CD4-positive, alpha-beta T cell (primary cell): ENCODE results near the gene PCSK2. TPM values are rescaled to one million over a fixed set of nuclear protein-coding genes. Genes with fewer than 3 reads are reported as not detected.

Experiments
- ATAC-seq: fragments of 200-7000 bp; cut with Tn5 transposase; one replicate; pipeline ENCODE4 v1.10.0; 2022; ENCODE audit warnings: mild to moderate bottlenecking; ENCODE audit not compliant: poor library complexity
- CTCF ChIA-PET: fragments of 350-600 bp; sonication (Branson Sonifier 250); formaldehyde crosslinking; loops from one replicate; lab custom pipeline; 2021; ENCODE audit warnings: antibody characterized with exemption, inconsistent platforms; lab: Charles Lee
- POLR2A ChIA-PET: fragments of 350-600 bp; sonication (Branson Sonifier 250); formaldehyde crosslinking; loops from one replicate; lab custom pipeline; 2021; ENCODE audit warnings: antibody characterized with exemption, inconsistent platforms; lab: Charles Lee
- DNase-seq, 14 experiments: peaks; one replicate each; pipeline ENCODE4 v3.0.0-alpha.2; 2013 to 2020; ENCODE audit warnings: mixed read lengths in 2 of 14
- H3K27ac ChIP-seq, 2 donors: one replicate each; pipeline versions ENCODE4 v1.5.1 to v1.7.0; 2013; ENCODE audit warnings: low read length in 2 of 2, low read depth in 1 of 2, mild to moderate bottlenecking in 1 of 2
- H3K27me3 ChIP-seq, 2 experiments: 1 replicate in 1 of 2; 2 replicates in 1 of 2; pipeline versions ENCODE4 v1.6.1 to v1.7.0; 2013; ENCODE audit warnings: low read length in 2 of 2, control low read depth in 1 of 2, mild to moderate bottlenecking in 1 of 2, moderate library complexity in 1 of 2; ENCODE audit not compliant: insufficient read depth in 2 of 2, control insufficient read depth in 1 of 2
- H3K36me3 ChIP-seq: one replicate; pipeline ENCODE4 v1.6.1; 2013; ENCODE audit warnings: low read length, control low read depth; ENCODE audit not compliant: insufficient read depth
- H3K4me1 ChIP-seq: one replicate; pipeline ENCODE4 v1.6.1; 2013; ENCODE audit warnings: low read length, control low read depth; ENCODE audit not compliant: insufficient read depth
- H3K4me3 ChIP-seq: one replicate; pipeline ENCODE4 v1.5.1; 2013; ENCODE audit warnings: mild to moderate bottlenecking, low read length, moderate library complexity
- H3K9me3 ChIP-seq, 2 experiments: 1 replicate in 1 of 2; 2 replicates in 1 of 2; pipeline versions ENCODE4 v1.6.1 to v1.7.0; 2013; ENCODE audit warnings: low read length in 2 of 2, mild to moderate bottlenecking in 2 of 2, control low read depth in 1 of 2, moderate library complexity in 1 of 2; ENCODE audit not compliant: control insufficient read depth in 1 of 2, insufficient read depth in 1 of 2
- H3K27ac Mint-ChIP-seq: one replicate; pipeline ENCODE4 v1.8.0; 2020; ENCODE audit warnings: mixed read lengths
- H3K27me3 Mint-ChIP-seq: one replicate; pipeline ENCODE4 v1.8.0; 2021; ENCODE audit warnings: mixed read lengths
- H3K36me3 Mint-ChIP-seq: one replicate; pipeline ENCODE4 v1.8.0; 2021; ENCODE audit warnings: low read depth, mixed read lengths
- H3K4me1 Mint-ChIP-seq: one replicate; pipeline ENCODE4 v1.8.0; 2021; ENCODE audit warnings: low read depth, mixed read lengths
- H3K4me3 Mint-ChIP-seq: one replicate; pipeline ENCODE4 v1.8.0; 2020; ENCODE audit warnings: mild to moderate bottlenecking, mixed read lengths
- H3K9me3 Mint-ChIP-seq: one replicate; pipeline ENCODE4 v1.8.0; 2020; ENCODE audit warnings: mixed read lengths
- intact Hi-C, 2 experiments: fragments of 100-400 bp; cut with DNase I in 1 of 2; cut with micrococcal nuclease in 1 of 2; formaldehyde crosslinking; loops; one replicate each; pipeline versions ENCODE4 v1.15.1 to v1.9.0; 2023 to 2025; cut with DNase I, micrococcal nuclease
- total RNA-seq, 174 experiments: library from RNA in 2 of 174; stranded (reverse) in 2 of 174; gene quantifications; one replicate each; pipeline ENCODE4 v1.2.3 and lab custom pipeline; 2021 to 2026
- TF ChIP-seq, protein P1 (sequence below): fragments of 200-600 bp; IDR thresholded peaks from one replicate; pipeline ENCODE4 v1.8.0; 2022; ENCODE audit warnings: antibody characterized with exemption, mild to moderate bottlenecking

The PCSK2 gene
- total RNA-seq, 2 experiments from 2014 or later = not detected

DNA sequence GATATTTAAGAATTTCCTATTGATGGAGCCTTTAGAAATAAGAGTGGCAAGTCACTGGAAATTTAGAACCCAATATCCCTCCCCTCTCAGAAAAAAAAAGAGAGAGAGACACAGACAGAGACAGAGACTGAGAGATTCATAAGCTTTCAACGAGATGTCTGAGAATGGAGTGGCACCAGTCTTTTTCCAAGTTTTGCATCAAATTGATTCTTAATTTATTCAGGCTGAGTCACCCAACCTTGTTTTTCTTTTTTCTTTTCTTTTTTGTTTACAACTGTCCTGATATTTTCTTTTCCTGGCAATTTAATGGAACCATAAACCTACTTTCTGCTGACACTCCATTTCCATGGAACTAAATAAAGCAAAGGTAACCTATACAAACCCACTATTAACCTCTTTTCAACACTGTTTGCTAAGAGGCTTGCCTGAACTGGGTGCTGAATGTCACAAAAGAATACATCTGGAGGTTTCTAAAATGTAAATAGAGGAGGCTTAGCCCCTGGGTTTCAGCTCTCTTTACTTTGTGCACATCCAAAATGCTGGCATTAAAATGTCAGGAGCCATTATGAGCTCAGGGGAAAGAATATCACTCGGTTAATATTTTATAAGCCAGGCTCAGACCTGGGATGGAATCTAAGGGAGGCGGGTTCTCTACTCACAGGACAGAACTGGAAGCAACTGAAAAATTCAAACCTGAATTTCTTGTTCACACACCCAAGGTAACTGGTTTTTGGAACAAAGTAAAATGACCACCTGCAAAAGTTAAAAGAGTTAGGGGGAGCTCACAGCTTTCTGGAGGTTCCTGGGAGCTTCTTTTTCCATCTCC, 203.5 kb downstream of the PCSK2 start:
- no peaks in the 10 kb centered on the region for H3K9me3 Mint-ChIP-seq
- no peak overlapping the region for H3K4me3 Mint-ChIP-seq
- Histone ChIP-seq H3K4me3 (no peak overlapping the region), H3K9me3 (no peaks in the 10 kb centered on the region), H3K27ac (no peak overlapping the region), H3K27me3 (peaks cover 2 to 7% of the 10 kb centered on the region in 2 experiments), H3K36me3 (no peaks in the 10 kb centered on the region), H3K4me1 (no peaks in the 10 kb centered on the region)
- DNase-seq (no peak), ATAC-seq (no peak)
- H3K4me1 Mint-ChIP-seq = no peaks in the 10 kb centered on the region
- H3K36me3 Mint-ChIP-seq = no peaks in the 10 kb centered on the region
- POLR2A ChIA-PET = no interaction called here
- intact Hi-C loops = loop anchor here in 1 of 2 experiments (2.0 kb wide), 1 partner anchor 628 kb away; no protein-coding TSS in a partner anchor
- CTCF ChIA-PET = no interaction called here
- peaks cover 23% of the 10 kb centered on the region for H3K27me3 Mint-ChIP-seq
- TF ChIP-seq, protein P1, sequence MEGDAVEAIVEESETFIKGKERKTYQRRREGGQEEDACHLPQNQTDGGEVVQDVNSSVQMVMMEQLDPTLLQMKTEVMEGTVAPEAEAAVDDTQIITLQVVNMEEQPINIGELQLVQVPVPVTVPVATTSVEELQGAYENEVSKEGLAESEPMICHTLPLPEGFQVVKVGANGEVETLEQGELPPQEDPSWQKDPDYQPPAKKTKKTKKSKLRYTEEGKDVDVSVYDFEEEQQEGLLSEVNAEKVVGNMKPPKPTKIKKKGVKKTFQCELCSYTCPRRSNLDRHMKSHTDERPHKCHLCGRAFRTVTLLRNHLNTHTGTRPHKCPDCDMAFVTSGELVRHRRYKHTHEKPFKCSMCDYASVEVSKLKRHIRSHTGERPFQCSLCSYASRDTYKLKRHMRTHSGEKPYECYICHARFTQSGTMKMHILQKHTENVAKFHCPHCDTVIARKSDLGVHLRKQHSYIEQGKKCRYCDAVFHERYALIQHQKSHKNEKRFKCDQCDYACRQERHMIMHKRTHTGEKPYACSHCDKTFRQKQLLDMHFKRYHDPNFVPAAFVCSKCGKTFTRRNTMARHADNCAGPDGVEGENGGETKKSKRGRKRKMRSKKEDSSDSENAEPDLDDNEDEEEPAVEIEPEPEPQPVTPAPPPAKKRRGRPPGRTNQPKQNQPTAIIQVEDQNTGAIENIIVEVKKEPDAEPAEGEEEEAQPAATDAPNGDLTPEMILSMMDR = no peak
- no peak overlapping the region for H3K27ac Mint-ChIP-seq

DNA sequence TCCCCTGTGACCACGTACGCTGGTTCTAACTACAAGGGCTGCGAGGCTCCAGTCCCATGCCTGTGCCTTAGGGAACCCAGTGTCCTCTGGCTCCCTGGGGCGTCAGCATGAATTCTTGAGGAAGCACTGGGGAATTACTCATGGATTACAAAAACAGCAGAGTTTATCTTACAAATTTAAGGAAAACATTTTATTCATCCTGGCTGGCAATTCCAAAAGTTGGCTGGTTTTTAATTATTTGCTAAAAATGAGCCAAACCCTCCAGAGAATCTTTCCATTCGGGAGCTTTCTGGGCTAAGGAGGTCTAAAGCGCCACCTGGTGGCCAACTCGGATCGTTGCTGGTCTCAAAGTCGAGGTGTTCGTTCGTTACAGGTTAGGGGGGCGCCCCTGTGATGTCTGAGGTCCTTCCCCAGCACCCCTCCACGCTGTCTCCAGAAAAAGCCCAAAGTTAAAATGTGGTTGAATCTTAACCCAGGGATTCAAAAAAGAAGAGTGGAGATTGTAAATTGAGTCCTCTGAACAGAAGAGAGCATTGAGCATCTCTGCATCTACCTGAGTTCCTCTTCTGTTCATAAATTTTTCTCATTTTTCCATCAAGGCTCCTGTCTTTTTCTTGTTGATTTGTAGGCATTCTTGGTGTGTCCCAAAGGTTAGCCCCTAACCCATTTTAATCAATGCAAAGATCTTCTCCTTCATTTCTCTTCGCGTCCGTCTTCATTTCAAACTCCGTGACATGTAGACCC, 205.0 kb downstream of the PCSK2 start:
- no peaks in the 10 kb centered on the region for H3K4me1 Mint-ChIP-seq
- Histone ChIP-seq H3K36me3 (no peaks in the 10 kb centered on the region), H3K27ac (no peak overlapping the region), H3K4me1 (no peaks in the 10 kb centered on the region), H3K4me3 (no peak overlapping the region), H3K9me3 (no peaks in the 10 kb centered on the region), H3K27me3 (peaks cover 0 to 7% of the 10 kb centered on the region in 2 experiments)
- no peak overlapping the region for H3K4me3 Mint-ChIP-seq
- H3K27ac Mint-ChIP-seq = no peak overlapping the region
- no peaks in the 10 kb centered on the region for H3K36me3 Mint-ChIP-seq
- TF ChIP-seq, protein P1 = peak; percentile 81
- DNase-seq = peak in 13 of 14 experiments; percentile 7 to 67 (median 27)
- intact Hi-C loops = loop anchor here in 1 of 2 experiments (2.0 kb wide), 1 partner anchor 629 kb away; no protein-coding TSS in a partner anchor
- ChIA-PET CTCF (interaction anchor here (0.6 to 1.4 kb wide), 6 partner anchors 8 to 629 kb away, joined by 3 read pairs; no protein-coding TSS in a partner anchor), POLR2A (no interaction called here)
- H3K9me3 Mint-ChIP-seq = no peaks in the 10 kb centered on the region
- no peak for ATAC-seq
- peaks cover 23% of the 10 kb centered on the region for H3K27me3 Mint-ChIP-seq

DNA sequence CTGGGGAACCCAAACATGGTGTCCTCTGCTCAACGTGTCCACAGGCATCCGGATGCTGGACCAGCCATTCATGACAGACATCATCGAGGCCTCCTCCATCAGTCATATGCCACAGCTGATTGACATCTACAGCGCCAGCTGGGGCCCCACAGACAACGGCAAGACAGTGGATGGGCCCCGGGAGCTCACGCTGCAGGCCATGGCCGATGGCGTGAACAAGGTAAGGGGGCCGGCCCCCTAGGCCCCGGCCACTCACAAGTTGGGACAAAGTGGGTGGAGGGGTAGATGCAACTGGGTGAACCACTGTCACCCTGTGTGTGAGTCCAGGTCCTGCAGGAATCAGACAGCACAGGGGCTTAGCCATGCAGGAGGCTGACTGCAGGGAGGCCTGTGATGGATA, 209.8 kb downstream of the PCSK2 start:
- Mint-ChIP-seq H3K27me3 (peaks cover 34% of the 10 kb centered on the region), H3K9me3 (peaks cover 2% of the 10 kb centered on the region), H3K4me3 (no peak overlapping the region), H3K36me3 (no peaks in the 10 kb centered on the region), H3K4me1 (no peaks in the 10 kb centered on the region), H3K27ac (no peak overlapping the region)
- no peaks in the 10 kb centered on the region for H3K9me3 ChIP-seq
- POLR2A ChIA-PET = no interaction called here
- no peak overlapping the region for H3K4me3 ChIP-seq
- H3K4me1 ChIP-seq = no peaks in the 10 kb centered on the region
- no peak overlapping the region for H3K27ac ChIP-seq
- TF ChIP-seq, protein P1 = no peak
- intact Hi-C loops = no loop called here
- CTCF ChIA-PET = no interaction called here
- DNase-seq = no peak
- peaks cover 6 to 7% of the 10 kb centered on the region in 2 experiments for H3K27me3 ChIP-seq
- no peak for ATAC-seq
- no peaks in the 10 kb centered on the region for H3K36me3 ChIP-seq
